H9 (cell line): ENCODE measurements around the gene KCTD1. TPM values are rescaled to one million over a fixed set of nuclear protein-coding genes. Genes with fewer than 3 reads are reported as not detected.
A peak's percentile ranks its signal among the peaks of the same experiment; 100 is the strongest.

Experiments
- DNase-seq: peaks from one replicate; pipeline ENCODE4 v3.0.0-alpha.2; 2017
- H2AFZ ChIP-seq: one replicate; pipeline ENCODE4 v1.6.1; 2013; ENCODE audit warnings: mild to moderate bottlenecking, low read length, control low read depth, moderate library complexity
- H2AK5ac ChIP-seq: 2 replicates; pipeline ENCODE4 v1.6.1; 2013; ENCODE audit warnings: low read length, control low read depth, mixed read lengths; ENCODE audit not compliant: insufficient read length
- H2BK120ac ChIP-seq: one replicate; pipeline ENCODE4 v1.6.1; 2013; ENCODE audit warnings: low read depth, mild to moderate bottlenecking, low read length, control low read depth, inconsistent platforms; ENCODE audit not compliant: poor library complexity, severe bottlenecking
- H2BK12ac ChIP-seq: 2 replicates; pipeline ENCODE4 v1.6.1; 2013; ENCODE audit warnings: low read length, control low read depth, mixed read lengths, low read depth; ENCODE audit not compliant: insufficient read length
- H2BK15ac ChIP-seq: 2 replicates; pipeline ENCODE4 v1.6.1; 2013; ENCODE audit warnings: low read depth, low read length, control low read depth
- H2BK20ac ChIP-seq: one replicate; pipeline ENCODE4 v1.6.1; 2013; ENCODE audit warnings: low read depth, mild to moderate bottlenecking, low read length, control low read depth, inconsistent platforms; ENCODE audit not compliant: poor library complexity, severe bottlenecking
- H2BK5ac ChIP-seq: 2 replicates; pipeline ENCODE4 v1.6.1; 2013; ENCODE audit warnings: low read length, control low read depth, mixed read lengths; ENCODE audit not compliant: insufficient read length
- H3K14ac ChIP-seq: 2 replicates; pipeline ENCODE4 v1.6.1; 2013; ENCODE audit warnings: low read length, control low read depth; ENCODE audit not compliant: insufficient read depth
- H3K18ac ChIP-seq: 2 replicates; pipeline ENCODE4 v1.6.1; 2013; ENCODE audit warnings: low read depth, mild to moderate bottlenecking, mixed read lengths, low read length, control low read depth; ENCODE audit not compliant: insufficient read length
- H3K23ac ChIP-seq: 2 replicates; pipeline ENCODE4 v1.6.1; 2013; ENCODE audit warnings: low read length, control low read depth, mixed read lengths, low read depth; ENCODE audit not compliant: insufficient read length
- H3K23me2 ChIP-seq: 2 replicates; pipeline ENCODE4 v1.6.1; 2013; ENCODE audit warnings: low read depth, mild to moderate bottlenecking, mixed read lengths, low read length, control low read depth; ENCODE audit not compliant: insufficient read length, poor library complexity, severe bottlenecking
- H3K27ac ChIP-seq: 2 replicates; pipeline ENCODE4 v1.5.1; 2013; ENCODE audit warnings: low read length, control low read depth, mixed read lengths, low read depth; ENCODE audit not compliant: insufficient read length
- H3K27me3 ChIP-seq: 2 replicates; pipeline ENCODE4 v1.6.1; 2013; ENCODE audit warnings: low read length, control low read depth, inconsistent platforms; ENCODE audit not compliant: insufficient read depth
- H3K4ac ChIP-seq: 2 replicates; pipeline ENCODE4 v1.6.1; 2013; ENCODE audit warnings: low read depth, mild to moderate bottlenecking, control low read depth, inconsistent platforms, low read length, moderate library complexity
- H3K4me1 ChIP-seq: 2 replicates; pipeline ENCODE4 v1.6.1; 2013; ENCODE audit warnings: low read length, control low read depth, inconsistent platforms; ENCODE audit not compliant: insufficient read depth
- H3K4me2 ChIP-seq: 2 replicates; pipeline ENCODE4 v1.6.1; 2013; ENCODE audit warnings: low read length, control low read depth, mixed read lengths; ENCODE audit not compliant: insufficient read length, insufficient read depth
- H3K56ac ChIP-seq: 2 replicates; pipeline ENCODE4 v1.6.1; 2013; ENCODE audit warnings: low read depth, mild to moderate bottlenecking, mixed read lengths, low read length, control low read depth; ENCODE audit not compliant: insufficient read length
- H3K79me1 ChIP-seq: 2 replicates; pipeline ENCODE4 v1.6.1; 2013; ENCODE audit warnings: low read depth, mild to moderate bottlenecking, moderate library complexity, low read length, control low read depth, inconsistent platforms; ENCODE audit not compliant: insufficient read depth, poor library complexity, severe bottlenecking
- H3K79me2 ChIP-seq: 2 replicates; pipeline ENCODE4 v1.6.1; 2013; ENCODE audit warnings: low read length, control low read depth, inconsistent platforms; ENCODE audit not compliant: insufficient read depth
- H3K9ac ChIP-seq: 2 replicates; pipeline ENCODE4 v1.6.1; 2013; ENCODE audit warnings: low read length, control low read depth, mixed read lengths; ENCODE audit not compliant: insufficient read length; ENCODE audit errors: extremely low read depth
- H3K9me3 ChIP-seq: one replicate; pipeline ENCODE4 v1.6.1; 2013; ENCODE audit warnings: low read depth, low read length, inconsistent platforms; ENCODE audit not compliant: control insufficient read depth
- H3T11ph ChIP-seq: one replicate; pipeline ENCODE4 v1.6.1; 2013; ENCODE audit warnings: mild to moderate bottlenecking, low read length, control low read depth, inconsistent platforms
- H4K20me1 ChIP-seq: one replicate; pipeline ENCODE4 v1.6.1; 2013; ENCODE audit not compliant: control insufficient read depth, insufficient read length, insufficient read depth
- H4K5ac ChIP-seq: 2 replicates; pipeline ENCODE4 v1.6.1; 2013; ENCODE audit warnings: low read depth, mild to moderate bottlenecking, mixed read lengths, low read length, control low read depth; ENCODE audit not compliant: insufficient read length
- H4K8ac ChIP-seq: replicated peaks from 2 replicates; pipeline ENCODE4 v1.6.1; 2013; ENCODE audit warnings: low read length, control low read depth, mixed read lengths, low read depth; ENCODE audit not compliant: insufficient read length
- H4K91ac ChIP-seq: 2 replicates; pipeline ENCODE4 v1.6.1; 2013; ENCODE audit warnings: low read depth, mild to moderate bottlenecking, moderate library complexity, mixed read lengths, low read length, control low read depth; ENCODE audit not compliant: insufficient read length
- H3K27ac Mint-ChIP-seq, 3 experiments: 2 replicates in 2 of 3; 3 replicates in 1 of 3; pipeline ENCODE4 v1.8.0; 2020 to 2021; ENCODE audit warnings: mixed read lengths in 3 of 3, mild to moderate bottlenecking in 1 of 3, moderate library complexity in 1 of 3
- H3K27me3 Mint-ChIP-seq: 2 replicates; pipeline ENCODE4 v1.8.0; 2021; ENCODE audit warnings: low read depth, mild to moderate bottlenecking, moderate library complexity, mixed read lengths
- H3K36me3 Mint-ChIP-seq, 3 experiments: 2 replicates in 2 of 3; 3 replicates in 1 of 3; pipeline ENCODE4 v1.8.0; 2020 to 2021; ENCODE audit warnings: low read depth in 3 of 3, mixed read lengths in 3 of 3; ENCODE audit not compliant: insufficient read depth in 1 of 3
- H3K4me1 Mint-ChIP-seq, 2 experiments: 2 replicates each; pipeline ENCODE4 v1.8.0; 2020; ENCODE audit warnings: mixed read lengths in 2 of 2
- H3K4me3 Mint-ChIP-seq, 2 experiments: 2 replicates in 1 of 2; 3 replicates in 1 of 2; pipeline ENCODE4 v1.8.0; 2020 to 2021; ENCODE audit warnings: mild to moderate bottlenecking in 2 of 2, mixed read lengths in 2 of 2, moderate library complexity in 1 of 2
- H3K9me3 Mint-ChIP-seq, 2 experiments: 2 replicates in 1 of 2; 3 replicates in 1 of 2; pipeline ENCODE4 v1.8.0; 2020; ENCODE audit warnings: mild to moderate bottlenecking in 2 of 2, mixed read lengths in 2 of 2, moderate library complexity in 1 of 2
- WGBS: extraction: QIAGEN DNeasy Blood & Tissue Kit; methylation state at CpG from one replicate; pipeline ENCODE4 v1.1.7; 2013; ENCODE audit warnings: missing lambda C conversion rate, low lambda C conversion rate, mixed read lengths; ENCODE audit not compliant: insufficient read length; ENCODE audit errors: extremely low coverage; 5-methylcytosine and 5-hydroxymethylcytosine counted together
- total RNA-seq: library from RNA; stranded (reverse); gene quantifications from 2 replicates; pipeline ENCODE4 v1.2.1, GENCODE V29; 2021
- TF ChIP-seq, protein P1 (sequence below): fragments of 200-600 bp; sonication (generic); conservative IDR thresholded peaks from 3 replicates; pipeline ENCODE4 v1.8.0; 2021; ENCODE audit warnings: antibody characterized with exemption, mild to moderate bottlenecking

Gene KCTD1
- total RNA-seq, 1 experiment from 2014 or later: 10.8 TPM

GRCh38 chr18:26415631-26416030, 132.7 kb downstream of the KCTD1 start:
- Histone ChIP-seq H3K4me2 (no peak overlapping the region), H3K27me3 (no peaks in the 10 kb centered on the region)

More at GRCh38 chr18:26415631-26416030, 132.7 kb downstream of the KCTD1 start:
- Histone ChIP-seq H3K4ac (no peak overlapping the region), H4K91ac (no peak overlapping the region), H3K14ac (0 out of 2 replicates have a peak overlapping the region, but pooled peaks have one; percentile 79), H2AFZ (no peak overlapping the region), H3K56ac (no peak overlapping the region), H3K4me1 (peaks cover 8% of the 10 kb centered on the region; the same call in 1 of the 2 replicates), H2AK5ac (no peak overlapping the region), H2BK5ac (no peak overlapping the region), H3K27ac (no peak overlapping the region), H2BK20ac (no peak overlapping the region), H2BK12ac (no peak overlapping the region), H4K20me1 (no peaks in the 10 kb centered on the region), H3T11ph (no peak overlapping the region), H3K79me1 (no peaks in the 10 kb centered on the region), H2BK15ac (no peak overlapping the region), H3K9ac (no peak overlapping the region), H4K8ac (no peak overlapping the region), H2BK120ac (no peak overlapping the region), H3K9me3 (no peaks in the 10 kb centered on the region), H3K79me2 (no peaks in the 10 kb centered on the region), H3K23ac (no peak overlapping the region), H3K18ac (peak overlapping the region; percentile 25), H4K5ac (no peak overlapping the region), H3K23me2 (no peaks in the 10 kb centered on the region)
- 100% methylated on average over 1 of the region's 7 CpGs for WGBS
- TF ChIP-seq, protein P1, sequence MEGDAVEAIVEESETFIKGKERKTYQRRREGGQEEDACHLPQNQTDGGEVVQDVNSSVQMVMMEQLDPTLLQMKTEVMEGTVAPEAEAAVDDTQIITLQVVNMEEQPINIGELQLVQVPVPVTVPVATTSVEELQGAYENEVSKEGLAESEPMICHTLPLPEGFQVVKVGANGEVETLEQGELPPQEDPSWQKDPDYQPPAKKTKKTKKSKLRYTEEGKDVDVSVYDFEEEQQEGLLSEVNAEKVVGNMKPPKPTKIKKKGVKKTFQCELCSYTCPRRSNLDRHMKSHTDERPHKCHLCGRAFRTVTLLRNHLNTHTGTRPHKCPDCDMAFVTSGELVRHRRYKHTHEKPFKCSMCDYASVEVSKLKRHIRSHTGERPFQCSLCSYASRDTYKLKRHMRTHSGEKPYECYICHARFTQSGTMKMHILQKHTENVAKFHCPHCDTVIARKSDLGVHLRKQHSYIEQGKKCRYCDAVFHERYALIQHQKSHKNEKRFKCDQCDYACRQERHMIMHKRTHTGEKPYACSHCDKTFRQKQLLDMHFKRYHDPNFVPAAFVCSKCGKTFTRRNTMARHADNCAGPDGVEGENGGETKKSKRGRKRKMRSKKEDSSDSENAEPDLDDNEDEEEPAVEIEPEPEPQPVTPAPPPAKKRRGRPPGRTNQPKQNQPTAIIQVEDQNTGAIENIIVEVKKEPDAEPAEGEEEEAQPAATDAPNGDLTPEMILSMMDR: no peak
- Mint-ChIP-seq H3K4me3 (no peak overlapping the region), H3K9me3 (no peaks in the 10 kb centered on the region), H3K27me3 (no peaks in the 10 kb centered on the region), H3K27ac (no peak overlapping the region), H3K4me1 (peaks cover 0 to 4% of the 10 kb centered on the region in 2 experiments; a peak in 2 of 4 replicates), H3K36me3 (no peaks in the 10 kb centered on the region; a peak in 1 of 7 replicates)
- no peak for DNase-seq
